Spleen (tissue), 11 donors: ENCODE results near the gene TRPV5. TPM values are rescaled to one million over a fixed set of nuclear protein-coding genes. Genes with fewer than 3 reads are reported as not detected.

Experiments
- DNase-seq: peaks from one replicate; pipeline ENCODE4 v3.0.0-alpha.2; 2020
- H3K27ac ChIP-seq, 8 donors: fragments of 200-600 bp; sonication (generic) in 7 of 8; 1 replicate in 4 of 8; 2 replicates in 4 of 8; pipeline versions ENCODE4 v1.5.0 to v1.8.0; 2016 to 2021; ENCODE audit warnings: inconsistent platforms in 4 of 8, mild to moderate bottlenecking in 4 of 8, moderate library complexity in 1 of 8
- H3K27me3 ChIP-seq, 7 donors: fragments of 200-600 bp; sonication (generic) in 6 of 7; replicated peaks in 1 of 7; 1 replicate in 4 of 7; 2 replicates in 3 of 7; pipeline versions ENCODE4 v1.5.0 to v1.8.0; 2016 to 2021; ENCODE audit warnings: inconsistent platforms in 3 of 7, mild to moderate bottlenecking in 1 of 7
- H3K36me3 ChIP-seq, 6 donors: fragments of 200-600 bp; sonication (generic) in 5 of 6; 1 replicate in 4 of 6; 2 replicates in 2 of 6; pipeline versions ENCODE4 v1.5.0 to v1.8.0; 2016 to 2021; ENCODE audit warnings: inconsistent platforms in 2 of 6
- H3K4me1 ChIP-seq, 6 donors: fragments of 200-600 bp; sonication (generic) in 5 of 6; 1 replicate in 3 of 6; 2 replicates in 3 of 6; pipeline versions ENCODE4 v1.5.0 to v1.8.0; 2016 to 2021; ENCODE audit warnings: inconsistent platforms in 3 of 6
- H3K4me3 ChIP-seq, 8 donors: fragments of 200-600 bp; sonication (generic) in 7 of 8; 1 replicate in 4 of 8; 2 replicates in 4 of 8; pipeline versions ENCODE4 v1.5.0 to v1.8.0; 2016 to 2021; ENCODE audit warnings: inconsistent platforms in 4 of 8, mild to moderate bottlenecking in 4 of 8, moderate library complexity in 2 of 8
- H3K9me3 ChIP-seq, 8 donors: fragments of 200-600 bp; sonication (generic) in 7 of 8; 1 replicate in 4 of 8; 2 replicates in 4 of 8; pipeline versions ENCODE4 v1.5.0 to v1.8.0; 2016 to 2021; ENCODE audit warnings: inconsistent platforms in 4 of 8
- CTCF ChIP-seq, 11 experiments: fragments of 200-600 bp in 7 of 11; fragments of 450-650 bp in 4 of 11; sonication (generic) in 4 of 11; IDR thresholded peaks in 8 of 11; conservative IDR thresholded peaks in 3 of 11; 1 replicate in 7 of 11; 2 replicates in 4 of 11; pipeline versions ENCODE4 v1.4.0 to v1.8.0; 2016 to 2021; ENCODE audit warnings: antibody characterized with exemption in 11 of 11, inconsistent platforms in 4 of 11, mild to moderate bottlenecking in 1 of 11
- POLR2A ChIP-seq, 3 donors: fragments of 450-650 bp; IDR thresholded peaks; one replicate each; pipeline ENCODE4 v1.5.1; 2017; ENCODE audit warnings: antibody characterized with exemption in 3 of 3, mild to moderate bottlenecking in 1 of 3
- POLR2AphosphoS5 ChIP-seq, 3 donors: sonication (generic); formaldehyde crosslinking; IDR thresholded peaks; one replicate each; pipeline ENCODE4 v1.5.1; 2017; ENCODE audit warnings: antibody characterized with exemption in 3 of 3
- WGBS, 5 donors: extraction: QIAGEN DNeasy Blood & Tissue Kit in 3 of 5; methylation state at CpG; one replicate each; pipeline versions ENCODE4 v1.1.5 to v1.1.7; 2013 to 2018; 5-methylcytosine and 5-hydroxymethylcytosine counted together
- intact Hi-C: fragments of 100-400 bp; cut with DNase I; formaldehyde crosslinking; loops from one replicate; pipeline ENCODE4 v1.15.0; 2023; ENCODE audit warnings: low total_unique reads
- polyA plus RNA-seq, 3 donors: library from polyadenylated mRNA; stranded (reverse); fragments of 200-250 nt; gene quantifications; one replicate each; pipeline ENCODE4 v1.2.1, GENCODE V29; 2013
- total RNA-seq, 7 donors: library from RNA; depleted of rRNA in 3 of 7; stranded (reverse); fragments of >200 nt in 3 of 7; fragmentation: NEBNext Ultra II Directional in 4 of 7; extraction: Animal tissue kit (Norgen Biotek cat#: 25700) in 4 of 7; gene quantifications; one replicate each; pipeline versions ENCODE4 v1.1.0 to v1.2.1, GENCODE V29; 2016 to 2021
- donor health status: healthy with polysubstance abuse.
- donor health status: DM: no; HTN: no; CAD: no; lungs with moderate emphysema.
- donor health status: DM: no; HTN: no; CAD: no.
- donor health status: Bipolar disorder and iron deficiency.
- donor health status: healthy.
- donor health status: DM: no; HTN: no; CAD: no.
- donor health status: DM: yes; HTN: yes; CAD: no.

TRPV5 gene
- total and polyA plus RNA-seq, 10 donors, result 0.02 to 0.20 (median 0.03) TPM; not detected in 7

GRCh38 chr7:142961973-142962926, 28.7 kb upstream of the TRPV5 start, which contains the start of gene KEL:
Gene KEL, minus strand, starts transcription at chr7:142962363. Its CDS starts 157 bp downstream, at chr7:142962206.
- intact Hi-C loops, result no loop called here
- Histone ChIP-seq H3K9me3 (no peaks in the 10 kb centered on the region), H3K27ac (peak within 1 kb of the TSS in 2 of 8 donors; percentile 4 to 37), H3K36me3 (no peaks in the 10 kb centered on the region), H3K4me3 (peak within 1 kb of the TSS in 2 of 8 donors; percentile 1 to 8), H3K27me3 (peaks cover 0 to 24% (median 4%) of the 10 kb centered on the region in 7 donors), H3K4me1 (no peaks in the 10 kb centered on the region)
- DNase-seq, result no peak
- TF ChIP-seq POLR2AphosphoS5 (IDR thresholded peaks at IDR 0.05) (no peak), CTCF (IDR thresholded peaks at IDR 0.05 in 8 of 11, conservative IDR thresholded peaks at IDR 0.05 in 3 of 11) (no peak), POLR2A (IDR thresholded peaks at IDR 0.05) (no peak)
- 70 to 80% (median 77%) methylated on average over 9 of the region's 9 CpGs for WGBS, 5 donors

GRCh38 chr7:142961595-142961972, 28.0 kb upstream of the TRPV5 start:
- no peak overlapping the region for H3K27ac ChIP-seq
- H3K36me3 ChIP-seq, result no peaks in the 10 kb centered on the region
- H3K4me1 ChIP-seq, result no peaks in the 10 kb centered on the region
- DNase-seq, result no peak
- intact Hi-C loops, result no loop called here
- H3K9me3 ChIP-seq, result no peaks in the 10 kb centered on the region
- WGBS, 5 donors, result 85 to 91% (median 88%) methylated on average over 4 of the region's 4 CpGs
- TF ChIP-seq POLR2AphosphoS5 (IDR thresholded peaks at IDR 0.05) (no peak), POLR2A (IDR thresholded peaks at IDR 0.05) (no peak), CTCF (IDR thresholded peaks at IDR 0.05 in 8 of 11, conservative IDR thresholded peaks at IDR 0.05 in 3 of 11) (no peak)
- H3K27me3 ChIP-seq, result peaks cover 0 to 24% (median 4%) of the 10 kb centered on the region in 7 donors
- peak overlapping the region in 2 of 8 donors; percentile 1 to 8 for H3K4me3 ChIP-seq

GRCh38 chr7:142960955-142961512, 27.5 kb upstream of the TRPV5 start:
- no peaks in the 10 kb centered on the region for H3K36me3 ChIP-seq
- H3K4me3 ChIP-seq, result no peak overlapping the region
- TF ChIP-seq POLR2A (IDR thresholded peaks at IDR 0.05) (no peak), CTCF (IDR thresholded peaks at IDR 0.05 in 8 of 11, conservative IDR thresholded peaks at IDR 0.05 in 3 of 11) (peak in 3 of 11 experiments; percentile 13 to 21 (median 13))
- H3K27ac ChIP-seq, result no peak overlapping the region
- peaks cover 0 to 5% (median 2%) of the 10 kb centered on the region in 8 donors for H3K9me3 ChIP-seq
- 78 to 90% (median 84%) methylated on average over 5 of the region's 5 CpGs for WGBS, 5 donors
- H3K4me1 ChIP-seq, result no peaks in the 10 kb centered on the region
- intact Hi-C loops, result no loop called here
- DNase-seq, result no peak
- H3K27me3 ChIP-seq, result peaks cover 0 to 24% (median 4%) of the 10 kb centered on the region in 7 donors

- intact Hi-C loops, result no loop called here
- TF ChIP-seq POLR2A (IDR thresholded peaks at IDR 0.05) (no peak), POLR2AphosphoS5 (IDR thresholded peaks at IDR 0.05) (no peak), CTCF (IDR thresholded peaks at IDR 0.05 in 8 of 11, conservative IDR thresholded peaks at IDR 0.05 in 3 of 11) (no peak)
Observed at GRCh38 chr7:142959202-142959601, 25.7 kb upstream of the TRPV5 start.

More at GRCh38 chr7:142959202-142959601, 25.7 kb upstream of the TRPV5 start:
- DNase-seq, result no peak
- Histone ChIP-seq H3K9me3 (peaks cover 3 to 24% (median 21%) of the 10 kb centered on the region in 8 donors), H3K27ac (no peak overlapping the region), H3K4me1 (no peaks in the 10 kb centered on the region), H3K36me3 (no peaks in the 10 kb centered on the region), H3K4me3 (no peak overlapping the region), H3K27me3 (peaks cover 0 to 18% (median 0%) of the 10 kb centered on the region in 7 donors)
